Activated CD4-positive, alpha-beta T cell treated with anti-CD3 and anti-CD28 coated beads for 36 hours (primary cell): ENCODE results near the gene GBA3. TPM values are rescaled to one million over a fixed set of nuclear protein-coding genes. Genes with fewer than 3 reads are reported as not detected.

ENCODE experiments used
- ATAC-seq: fragments of 200-7000 bp; cut with Tn5 transposase; one replicate; pipeline ENCODE4 v1.10.0; 2021; ENCODE audit warnings: mild to moderate bottlenecking, moderate library complexity
- CTCF ChIA-PET: fragments of 350-600 bp; sonication (Branson Sonifier 250); formaldehyde crosslinking; loops from one replicate; lab custom pipeline; 2021; ENCODE audit warnings: antibody characterized with exemption; lab: Charles Lee
- POLR2A ChIA-PET: fragments of 350-600 bp; sonication (Branson Sonifier 250); formaldehyde crosslinking; loops from one replicate; lab custom pipeline; 2021; ENCODE audit warnings: antibody characterized with exemption, inconsistent platforms; lab: Charles Lee
- DNase-seq: peaks from one replicate; pipeline ENCODE4 v3.0.0-alpha.2; 2020
- H3K27ac Mint-ChIP-seq: one replicate; pipeline ENCODE4 v1.8.0; 2021; ENCODE audit warnings: mixed read lengths
- H3K27me3 Mint-ChIP-seq: one replicate; pipeline ENCODE4 v1.8.0; 2021; ENCODE audit warnings: mixed read lengths
- H3K36me3 Mint-ChIP-seq: one replicate; pipeline ENCODE4 v1.8.0; 2021; ENCODE audit warnings: low read depth, mixed read lengths
- H3K4me1 Mint-ChIP-seq: one replicate; pipeline ENCODE4 v1.8.0; 2021; ENCODE audit warnings: mixed read lengths
- H3K4me3 Mint-ChIP-seq: one replicate; pipeline ENCODE4 v1.8.0; 2021; ENCODE audit warnings: mild to moderate bottlenecking, moderate library complexity, mixed read lengths
- H3K9me3 Mint-ChIP-seq: one replicate; pipeline ENCODE4 v1.8.0; 2021; ENCODE audit warnings: low read depth, mixed read lengths
- intact Hi-C, 2 experiments: fragments of 100-400 bp; cut with DNase I in 1 of 2; cut with micrococcal nuclease in 1 of 2; formaldehyde crosslinking; loops; one replicate each; pipeline versions ENCODE4 v1.14.2 to v1.15.1; 2022 to 2024; cut with DNase I, micrococcal nuclease
- total RNA-seq, 2 experiments: library from RNA; stranded (reverse); gene quantifications; one replicate each; pipeline ENCODE4 v1.2.3, GENCODE V29; 2021

GBA3 gene
- total RNA-seq, 2 experiments from 2014 or later: not detected

DNA sequence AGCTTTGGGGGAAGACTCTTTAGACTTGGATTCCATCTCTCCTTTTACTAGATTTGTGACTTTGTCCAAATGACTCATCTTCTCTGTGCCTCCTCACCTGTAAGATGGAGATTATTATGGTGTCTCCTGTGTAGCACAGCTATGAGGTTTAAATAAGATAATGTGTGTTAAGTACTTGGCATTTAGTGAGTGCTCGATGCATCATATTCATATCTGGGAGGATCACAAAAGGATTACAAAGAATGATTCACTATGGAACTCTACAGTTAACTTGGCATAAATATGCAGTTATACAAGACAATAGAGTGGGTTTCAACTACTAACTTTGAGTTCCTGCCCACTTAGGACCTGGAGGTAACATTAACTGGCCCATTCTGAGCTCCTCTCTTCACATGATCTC is 2.3 kb downstream of the GBA3 start:
- Mint-ChIP-seq H3K4me3 (no peak overlapping the region), H3K27ac (no peak overlapping the region), H3K27me3 (no peaks in the 10 kb centered on the region), H3K9me3 (no peaks in the 10 kb centered on the region), H3K36me3 (no peaks in the 10 kb centered on the region), H3K4me1 (no peaks in the 10 kb centered on the region)
- intact Hi-C loops: loop anchor here in 1 of 2 experiments (10.0 kb wide), 1 partner anchor 460 kb away; no protein-coding TSS in a partner anchor
- ATAC-seq (no peak), DNase-seq (no peak)
- POLR2A ChIA-PET: no interaction called here
- CTCF ChIA-PET: interaction anchor here (0.5 to 1.8 kb wide), 4 partner anchors 284 to 906 kb away, joined by 3 to 5 read pairs (median 4); no protein-coding TSS in a partner anchor

DNA sequence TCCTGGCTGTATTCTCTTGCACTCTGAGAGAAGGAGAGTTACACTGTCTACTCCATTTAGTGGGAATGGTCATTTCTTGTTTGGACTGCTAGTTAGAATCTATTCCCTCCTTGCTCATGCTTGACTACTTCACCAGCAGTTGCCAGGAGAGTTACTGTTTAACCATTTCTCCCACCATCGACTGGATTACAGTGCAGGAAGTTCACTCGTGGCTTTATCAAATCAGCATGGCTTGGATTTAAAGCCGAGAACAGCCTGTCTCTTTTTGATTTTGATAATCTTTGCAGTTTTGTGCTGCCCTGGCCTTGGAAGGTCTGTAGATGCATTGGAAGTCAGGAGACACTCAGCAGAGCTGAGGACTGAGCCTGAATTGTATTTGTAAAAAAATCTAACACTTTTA is 3.2 kb downstream of the GBA3 start:
- ChIA-PET POLR2A (no interaction called here), CTCF (no interaction called here)
- intact Hi-C loops: loop anchor here in 1 of 2 experiments (10.0 kb wide), 1 partner anchor 461 kb away; no protein-coding TSS in a partner anchor
- DNase-seq (no peak), ATAC-seq (no peak)
- Mint-ChIP-seq H3K4me3 (no peak overlapping the region), H3K4me1 (no peaks in the 10 kb centered on the region), H3K27ac (no peak overlapping the region), H3K27me3 (no peaks in the 10 kb centered on the region), H3K36me3 (no peaks in the 10 kb centered on the region), H3K9me3 (peaks cover 2% of the 10 kb centered on the region)

DNA sequence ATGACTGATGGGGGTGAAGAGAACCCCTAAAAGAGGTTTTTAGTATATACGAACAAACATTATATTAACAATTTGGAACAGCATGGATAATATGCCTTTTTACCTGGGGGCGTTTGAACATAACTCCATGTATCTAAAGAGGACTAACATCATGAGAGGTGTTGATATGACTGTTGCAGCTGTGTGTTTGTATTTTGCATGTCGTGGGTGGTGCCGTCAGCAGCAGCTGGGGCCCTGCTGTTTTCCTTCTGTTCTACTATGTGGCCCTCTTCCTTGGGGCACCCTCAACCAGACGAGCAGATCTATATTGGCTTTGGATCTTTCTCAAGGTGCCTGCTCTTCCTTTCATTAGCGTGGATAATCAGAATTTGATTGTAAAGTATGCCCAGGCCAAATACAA is 11.2 kb downstream of the GBA3 start:
- no peaks in the 10 kb centered on the region for H3K36me3 Mint-ChIP-seq
- peaks cover 2% of the 10 kb centered on the region for H3K27me3 Mint-ChIP-seq
- intact Hi-C loops: no loop called here
- ATAC-seq (no peak), DNase-seq (no peak)
- ChIA-PET POLR2A (no interaction called here), CTCF (no interaction called here)
- H3K4me3 Mint-ChIP-seq: no peak overlapping the region
- peaks cover 8% of the 10 kb centered on the region for H3K4me1 Mint-ChIP-seq
- no peak overlapping the region for H3K27ac Mint-ChIP-seq
- peaks cover 6% of the 10 kb centered on the region for H3K9me3 Mint-ChIP-seq

DNA sequence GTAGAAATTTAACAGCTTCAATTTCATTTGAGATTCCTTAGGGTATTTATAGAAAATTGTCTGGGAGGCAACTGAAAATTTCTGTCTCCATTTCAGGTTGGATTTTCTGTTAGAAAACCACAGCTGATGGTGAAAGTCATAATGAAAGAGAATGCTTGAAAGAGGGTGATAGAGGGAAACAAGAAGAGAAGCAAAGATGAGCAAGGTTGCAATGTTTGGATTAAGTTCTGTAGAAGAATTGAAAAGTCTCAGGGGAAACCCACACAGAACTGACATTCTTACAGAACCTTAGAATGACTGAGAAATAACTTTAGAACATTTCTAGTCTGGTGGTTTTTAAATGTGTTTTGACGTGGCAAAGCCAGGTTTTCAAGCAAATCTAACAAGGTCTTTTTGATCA is 14.7 kb downstream of the GBA3 start:
- ChIA-PET CTCF (interaction anchor here (1.7 kb wide), 1 partner anchor 297 kb away, joined by 5 read pairs; no protein-coding TSS in a partner anchor), POLR2A (no interaction called here)
- Mint-ChIP-seq H3K27ac (no peak overlapping the region), H3K36me3 (no peaks in the 10 kb centered on the region), H3K27me3 (peaks cover 5% of the 10 kb centered on the region), H3K4me3 (no peak overlapping the region), H3K4me1 (peaks cover 8% of the 10 kb centered on the region), H3K9me3 (no peaks in the 10 kb centered on the region)
- intact Hi-C loops: no loop called here
- DNase-seq: no peak
- peak; percentile 39 for ATAC-seq

DNA sequence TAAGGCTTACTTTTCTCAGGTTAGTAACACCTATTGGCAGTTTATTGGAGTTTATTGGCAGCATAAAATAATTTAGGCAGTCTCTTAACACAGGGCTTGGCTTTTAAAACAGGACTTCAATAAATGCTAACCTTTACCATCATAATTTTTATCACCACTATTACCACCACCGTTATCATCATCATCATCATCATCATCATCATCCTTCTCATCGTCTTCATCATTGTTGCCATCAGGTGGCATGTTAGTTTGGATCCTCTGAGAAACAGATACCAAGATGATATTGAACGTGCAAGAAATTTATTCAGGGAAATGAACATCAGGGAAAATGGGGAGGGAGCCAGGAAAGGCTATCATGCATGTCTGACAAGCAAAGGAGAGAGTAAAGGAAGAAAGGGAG is 16.2 kb downstream of the GBA3 start:
- ChIA-PET POLR2A (no interaction called here), CTCF (no interaction called here)
- H3K36me3 Mint-ChIP-seq: no peaks in the 10 kb centered on the region
- no peaks in the 10 kb centered on the region for H3K9me3 Mint-ChIP-seq
- intact Hi-C loops: no loop called here
- no peak for DNase-seq
- no peak overlapping the region for H3K27ac Mint-ChIP-seq
- no peak overlapping the region for H3K4me3 Mint-ChIP-seq
- peaks cover 8% of the 10 kb centered on the region for H3K4me1 Mint-ChIP-seq
- no peak for ATAC-seq
- H3K27me3 Mint-ChIP-seq: peaks cover 5% of the 10 kb centered on the region

DNA sequence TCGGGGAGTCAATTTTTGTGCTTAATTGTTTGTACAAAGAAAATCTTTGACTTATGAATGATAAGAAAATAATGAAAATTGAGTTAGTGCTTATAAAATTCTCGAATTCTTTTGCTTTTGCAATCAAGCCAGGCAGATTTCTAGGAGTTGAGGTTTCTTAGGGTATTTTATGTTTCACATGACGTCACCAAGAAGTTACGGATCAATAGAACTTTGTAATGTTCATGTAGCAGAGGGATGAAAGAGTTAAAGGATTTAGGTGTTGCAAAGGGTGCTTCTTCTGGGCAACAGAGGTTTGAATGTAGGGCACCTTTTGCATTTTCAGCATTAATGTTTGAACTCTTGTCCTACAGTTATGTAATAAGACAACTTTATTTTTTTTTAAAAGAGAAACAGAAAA is 19.4 kb downstream of the GBA3 start:
- Mint-ChIP-seq H3K4me1 (peaks cover 6% of the 10 kb centered on the region), H3K36me3 (no peaks in the 10 kb centered on the region), H3K27ac (no peak overlapping the region), H3K4me3 (no peak overlapping the region), H3K9me3 (no peaks in the 10 kb centered on the region), H3K27me3 (peaks cover 3% of the 10 kb centered on the region)
- ChIA-PET POLR2A (no interaction called here), CTCF (no interaction called here)
- intact Hi-C loops: no loop called here
- DNase-seq (no peak), ATAC-seq (no peak)

DNA sequence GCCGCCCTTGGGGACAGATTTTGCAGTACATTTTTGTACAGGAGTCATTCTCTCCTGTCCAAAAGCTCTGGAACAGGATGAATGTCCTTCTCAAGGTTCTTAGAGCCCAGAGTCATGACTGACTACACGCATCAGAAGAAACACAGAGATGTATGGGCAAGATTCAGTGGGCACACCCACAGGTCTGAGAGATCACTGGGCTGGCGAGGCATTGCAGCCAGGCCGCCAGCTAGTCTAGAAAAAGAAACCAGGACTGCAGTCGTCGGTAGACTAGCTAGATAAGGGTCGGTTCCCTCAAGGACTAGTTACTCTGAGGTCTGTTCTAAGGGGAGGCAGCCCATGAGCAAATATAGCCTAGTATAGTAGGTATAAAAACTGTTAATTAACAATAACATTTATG is 19.8 kb downstream of the GBA3 start:
- ATAC-seq (no peak), DNase-seq (no peak)
- ChIA-PET CTCF (no interaction called here), POLR2A (no interaction called here)
- Mint-ChIP-seq H3K4me1 (peaks cover 3% of the 10 kb centered on the region), H3K27ac (no peak overlapping the region), H3K36me3 (no peaks in the 10 kb centered on the region), H3K27me3 (peaks cover 3% of the 10 kb centered on the region), H3K4me3 (no peak overlapping the region), H3K9me3 (no peaks in the 10 kb centered on the region)
- intact Hi-C loops: no loop called here

DNA sequence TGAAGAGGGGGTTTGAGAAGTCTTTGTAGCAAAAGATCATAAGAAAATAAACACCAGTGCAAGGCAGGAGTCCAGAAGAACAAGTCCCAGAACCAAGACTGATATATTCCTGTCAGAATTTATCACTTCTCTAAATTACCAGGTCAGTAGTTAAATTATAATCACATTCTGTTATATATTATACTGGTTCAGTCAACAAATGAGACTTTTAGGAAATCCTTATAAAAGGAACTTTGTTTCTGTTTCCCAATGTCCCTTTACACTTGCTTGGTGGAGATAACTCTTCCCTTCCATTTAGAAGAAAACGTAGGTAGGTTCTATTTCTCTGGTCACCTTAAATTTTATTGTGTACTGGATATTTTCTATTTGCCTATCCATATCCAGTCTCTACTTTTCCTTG is 21.1 kb downstream of the GBA3 start:
- POLR2A ChIA-PET: no interaction called here
- CTCF ChIA-PET: no interaction called here
- ATAC-seq (no peak), DNase-seq (no peak)
- Mint-ChIP-seq H3K27ac (no peak overlapping the region), H3K9me3 (no peaks in the 10 kb centered on the region), H3K36me3 (no peaks in the 10 kb centered on the region), H3K4me1 (no peaks in the 10 kb centered on the region), H3K4me3 (no peak overlapping the region), H3K27me3 (peaks cover 3% of the 10 kb centered on the region)
- intact Hi-C loops: no loop called here

DNA sequence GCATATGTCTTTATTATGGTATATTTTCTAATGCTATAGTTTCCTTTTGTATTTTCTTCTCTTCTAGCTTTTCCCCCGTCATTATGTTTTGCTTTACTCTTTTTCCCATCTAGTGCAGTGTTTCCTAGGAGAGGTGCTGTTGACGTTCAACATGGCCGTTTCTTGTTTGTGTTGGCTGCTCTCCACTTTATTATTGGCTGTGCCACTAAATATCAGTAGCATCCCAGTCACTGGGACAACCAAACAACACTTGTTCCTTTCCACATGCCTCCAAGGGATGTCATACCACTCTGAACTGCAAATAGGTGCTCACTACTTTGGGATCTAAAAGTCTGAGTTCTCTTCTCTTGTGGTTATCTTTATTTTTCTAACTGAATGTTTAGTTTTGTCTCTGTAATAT is 26.5 kb downstream of the GBA3 start:
- intact Hi-C loops: no loop called here
- DNase-seq (no peak), ATAC-seq (no peak)
- ChIA-PET POLR2A (no interaction called here), CTCF (no interaction called here)
- H3K4me1 Mint-ChIP-seq: no peaks in the 10 kb centered on the region
- no peaks in the 10 kb centered on the region for H3K36me3 Mint-ChIP-seq
- no peak overlapping the region for H3K4me3 Mint-ChIP-seq
- peaks cover 6% of the 10 kb centered on the region for H3K27me3 Mint-ChIP-seq
- no peak overlapping the region for H3K27ac Mint-ChIP-seq
- peaks cover 4% of the 10 kb centered on the region for H3K9me3 Mint-ChIP-seq

DNA sequence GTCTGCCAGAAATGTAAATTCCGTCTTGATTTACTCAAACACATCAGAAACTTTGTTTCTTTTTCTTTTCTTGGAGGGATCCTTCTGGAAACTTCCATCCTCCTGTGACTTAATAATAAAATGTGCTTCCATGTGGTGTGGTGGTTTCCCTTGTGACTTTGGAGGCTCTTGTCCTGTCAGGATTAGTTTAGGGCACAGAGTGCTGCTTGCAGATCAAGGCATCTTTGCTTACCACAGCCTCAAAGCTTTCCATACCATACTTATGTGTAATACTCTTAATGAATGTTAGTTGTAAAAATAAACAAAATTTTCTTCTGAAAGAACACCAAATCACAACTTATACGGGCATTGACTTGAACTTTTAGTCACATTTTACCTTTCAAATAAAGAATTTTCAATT is 27.4 kb downstream of the GBA3 start:
- Mint-ChIP-seq H3K36me3 (no peaks in the 10 kb centered on the region), H3K27ac (no peak overlapping the region), H3K27me3 (peaks cover 10% of the 10 kb centered on the region), H3K9me3 (peaks cover 4% of the 10 kb centered on the region), H3K4me1 (no peaks in the 10 kb centered on the region), H3K4me3 (no peak overlapping the region)
- ChIA-PET POLR2A (no interaction called here), CTCF (no interaction called here)
- intact Hi-C loops: no loop called here
- ATAC-seq: no peak
- no peak for DNase-seq

DNA sequence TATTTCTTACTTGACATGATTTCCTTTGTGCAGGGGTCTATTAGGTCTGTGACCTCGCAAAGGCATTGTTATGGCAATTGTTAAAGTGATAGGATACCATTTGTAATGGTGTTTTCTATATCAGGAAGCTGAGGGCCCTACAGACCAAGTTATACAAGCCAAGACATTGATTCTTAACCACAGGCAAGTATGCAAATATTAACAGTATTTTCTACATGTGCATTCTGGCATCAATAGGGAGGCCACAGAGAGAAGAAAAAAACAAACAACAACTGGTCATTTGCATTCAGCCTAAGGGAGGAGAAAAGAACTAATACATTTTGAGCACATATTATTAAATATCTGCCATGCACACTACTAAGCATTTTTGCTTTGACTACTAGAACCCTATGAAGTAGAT is 28.5 kb downstream of the GBA3 start:
- intact Hi-C loops: no loop called here
- Mint-ChIP-seq H3K27ac (no peak overlapping the region), H3K4me3 (no peak overlapping the region), H3K27me3 (peaks cover 11% of the 10 kb centered on the region), H3K4me1 (no peaks in the 10 kb centered on the region), H3K9me3 (peaks cover 4% of the 10 kb centered on the region), H3K36me3 (no peaks in the 10 kb centered on the region)
- CTCF ChIA-PET: no interaction called here
- POLR2A ChIA-PET: no interaction called here
- ATAC-seq: no peak
- DNase-seq: no peak

DNA sequence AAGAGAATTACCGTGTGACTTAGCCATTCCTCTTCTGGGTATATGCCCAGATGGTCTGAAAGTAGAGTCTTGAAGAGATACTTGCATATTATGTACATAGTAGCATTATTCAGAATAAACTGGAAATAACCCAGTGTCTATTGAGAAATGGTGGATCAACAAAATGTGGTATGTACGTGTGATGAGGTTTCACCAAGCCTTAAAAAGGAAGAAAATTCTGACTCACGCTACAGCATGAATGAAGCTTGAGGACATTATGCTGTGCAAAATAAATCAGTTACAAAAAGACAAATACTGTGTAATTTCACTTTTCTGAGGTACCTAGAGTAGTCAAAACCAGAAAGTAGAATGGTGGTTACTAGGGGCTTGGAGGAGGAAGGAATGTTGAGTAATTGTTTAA is 37.3 kb downstream of the GBA3 start:
- no peaks in the 10 kb centered on the region for H3K36me3 Mint-ChIP-seq
- H3K9me3 Mint-ChIP-seq: no peaks in the 10 kb centered on the region
- peaks cover 2% of the 10 kb centered on the region for H3K27me3 Mint-ChIP-seq
- CTCF ChIA-PET: no interaction called here
- no peaks in the 10 kb centered on the region for H3K4me1 Mint-ChIP-seq
- ATAC-seq (peak; percentile 30), DNase-seq (no peak)
- H3K4me3 Mint-ChIP-seq: no peak overlapping the region
- POLR2A ChIA-PET: no interaction called here
- intact Hi-C loops: no loop called here
- no peak overlapping the region for H3K27ac Mint-ChIP-seq

DNA sequence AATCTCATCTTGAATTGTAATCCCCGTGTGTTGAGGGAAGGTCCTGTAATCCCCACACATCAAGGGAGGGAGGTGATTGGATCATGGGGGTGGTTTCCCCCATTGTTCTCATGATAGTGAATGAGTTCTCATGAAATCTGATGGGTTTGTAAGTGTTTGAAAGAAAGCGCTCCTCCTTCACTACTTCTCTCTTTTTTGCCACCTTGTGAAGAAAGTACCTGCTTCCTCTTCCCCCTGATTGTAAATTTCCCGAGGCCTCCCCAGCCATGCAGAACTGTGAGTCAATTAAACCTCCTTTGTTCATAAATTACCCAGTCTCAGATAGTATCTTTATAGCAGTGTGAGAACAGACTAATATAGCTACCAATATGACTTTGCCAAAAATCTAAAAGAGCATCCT is 41.1 kb downstream of the GBA3 start:
- intact Hi-C loops: no loop called here
- DNase-seq (no peak), ATAC-seq (no peak)
- CTCF ChIA-PET: no interaction called here
- H3K36me3 Mint-ChIP-seq: no peaks in the 10 kb centered on the region
- H3K4me1 Mint-ChIP-seq: no peaks in the 10 kb centered on the region
- H3K27ac Mint-ChIP-seq: no peak overlapping the region
- H3K9me3 Mint-ChIP-seq: no peaks in the 10 kb centered on the region
- H3K4me3 Mint-ChIP-seq: no peak overlapping the region
- POLR2A ChIA-PET: no interaction called here
- peaks cover 2% of the 10 kb centered on the region for H3K27me3 Mint-ChIP-seq
